Measurements from ENCODE around the gene SERGEF.

Gene SERGEF

DNA sequence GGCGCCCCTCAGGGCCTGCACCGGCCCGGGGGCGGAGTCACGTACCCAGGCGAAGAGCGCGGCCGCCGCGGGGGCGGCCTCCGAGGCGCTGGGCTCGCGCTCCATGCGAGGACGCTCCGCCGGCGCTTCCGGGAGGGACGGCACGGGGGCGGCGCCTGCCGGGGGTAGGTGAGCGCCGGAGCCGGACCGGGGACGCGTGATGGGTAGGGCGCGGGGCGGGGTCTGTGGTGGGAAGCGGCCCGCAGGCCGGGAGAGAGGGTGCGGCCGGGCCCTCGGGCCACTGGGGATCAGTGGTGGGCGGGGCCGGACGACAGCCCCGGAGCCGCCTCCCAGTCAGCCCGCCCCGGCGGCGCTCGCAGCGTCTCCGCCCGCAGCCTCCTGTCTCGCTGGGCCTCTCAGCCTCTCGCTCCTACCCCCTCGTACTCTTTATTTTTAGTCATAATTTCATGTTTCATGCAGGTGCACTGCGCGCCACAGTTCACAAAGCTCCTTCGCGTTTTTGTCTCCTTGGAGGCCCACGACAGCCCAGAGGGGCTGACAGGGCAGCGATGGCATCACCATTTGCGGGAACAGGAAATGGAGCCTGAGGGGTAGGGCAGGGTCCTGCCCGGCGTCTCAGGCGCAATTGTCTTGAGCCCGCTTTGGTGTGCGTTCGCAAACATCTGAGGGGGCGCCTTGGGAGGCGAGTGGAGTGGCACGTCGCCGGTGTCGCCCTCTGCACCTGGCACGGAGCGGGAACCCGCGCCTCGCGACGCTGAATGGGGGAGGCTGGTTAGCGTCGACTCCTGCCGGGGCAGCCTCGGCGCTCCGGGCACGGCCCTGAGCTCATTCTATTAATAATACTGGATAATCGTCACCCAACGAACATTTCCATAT is at the start of gene SERGEF:
Gene SERGEF, minus strand, starts transcription at position 142 of the 876 bp plus-strand sequence. Its CDS starts 37 bp downstream, at position 105.
- DNase-seq (ENCODE audit: low read depth in 2 of 2): peak; percentile 91 to 94

DNA sequence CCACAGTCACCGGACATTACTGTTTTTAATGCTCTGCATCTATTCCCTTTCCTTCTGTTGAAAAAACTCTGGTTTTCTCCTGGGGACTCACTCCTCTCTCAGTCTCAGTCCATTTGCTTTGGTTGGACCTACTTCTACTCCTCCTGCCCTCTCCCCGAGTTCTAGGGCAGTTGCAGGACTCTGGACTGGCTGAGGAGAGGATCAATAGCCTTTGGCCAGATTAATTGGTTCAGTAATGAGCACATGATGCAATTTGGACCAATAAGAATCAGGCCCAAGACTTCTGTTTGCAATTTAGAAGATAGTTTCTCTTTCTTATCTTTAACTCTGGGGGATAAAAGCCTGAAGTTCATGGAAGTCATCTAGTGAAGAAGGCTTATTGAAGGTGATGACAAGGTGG is 48.5 kb upstream of the SERGEF start:
- no peak for DNase-seq (ENCODE audit: low read depth in 2 of 2)

DNA sequence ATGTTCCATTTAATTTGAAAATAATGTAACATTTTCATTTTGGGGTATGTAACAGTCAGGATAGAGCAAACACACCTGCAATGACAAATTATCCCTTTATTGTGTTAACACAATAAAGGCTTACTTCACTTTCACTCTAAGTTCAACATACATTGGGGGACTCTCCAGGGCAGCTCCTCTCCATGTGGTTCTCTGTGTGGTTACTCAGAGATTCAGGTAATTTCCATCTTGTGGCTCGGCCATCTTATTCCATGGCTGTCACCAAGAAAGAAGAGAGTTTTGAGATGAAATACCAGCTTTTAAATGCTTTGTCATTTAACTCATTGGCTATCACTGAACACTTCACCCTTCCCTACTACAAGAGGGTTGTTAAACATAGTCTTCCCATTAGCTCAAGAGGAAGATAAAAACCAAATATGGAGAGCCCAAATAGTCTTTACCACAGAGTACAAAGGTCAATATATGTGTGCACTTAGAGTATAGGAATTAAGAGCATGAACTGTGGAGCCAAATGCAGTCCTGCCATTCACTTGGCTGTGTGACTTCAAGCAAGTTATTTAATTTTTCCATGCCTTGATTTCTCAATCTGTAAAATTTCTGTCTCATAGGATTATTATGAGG is 43.8 kb upstream of the SERGEF start:
- DNase-seq (ENCODE audit: low read depth in 2 of 2): no peak

DNA sequence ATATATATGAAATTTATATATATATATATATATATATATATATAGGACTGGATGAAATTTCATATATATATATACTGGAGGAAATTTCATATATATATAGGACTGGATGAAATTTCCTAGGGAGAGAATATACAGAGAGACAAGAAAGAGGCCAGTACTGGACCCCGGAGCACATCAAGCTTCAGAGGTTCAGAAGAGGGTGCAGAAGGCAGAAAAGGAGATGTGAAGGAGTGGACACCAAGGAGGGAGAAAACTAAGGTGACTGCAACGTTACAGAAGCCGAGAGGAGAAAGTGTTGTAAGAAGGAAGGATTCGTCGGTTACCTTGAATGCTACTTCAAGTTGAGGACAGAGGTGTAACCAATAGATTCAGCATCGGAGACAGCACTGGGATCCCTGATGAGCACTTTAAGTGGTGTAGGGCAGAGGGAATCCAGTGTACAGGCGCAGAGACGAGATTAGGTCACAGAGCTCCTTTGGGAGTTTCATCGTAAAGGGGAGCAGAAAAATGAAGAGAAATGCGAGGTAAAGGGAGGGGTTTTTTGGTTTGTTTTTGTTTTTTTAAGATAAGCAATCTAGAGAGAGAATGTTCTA is 41.8 kb upstream of the SERGEF start:
- DNase-seq (ENCODE audit: low read depth in 2 of 2): no peak

DNA sequence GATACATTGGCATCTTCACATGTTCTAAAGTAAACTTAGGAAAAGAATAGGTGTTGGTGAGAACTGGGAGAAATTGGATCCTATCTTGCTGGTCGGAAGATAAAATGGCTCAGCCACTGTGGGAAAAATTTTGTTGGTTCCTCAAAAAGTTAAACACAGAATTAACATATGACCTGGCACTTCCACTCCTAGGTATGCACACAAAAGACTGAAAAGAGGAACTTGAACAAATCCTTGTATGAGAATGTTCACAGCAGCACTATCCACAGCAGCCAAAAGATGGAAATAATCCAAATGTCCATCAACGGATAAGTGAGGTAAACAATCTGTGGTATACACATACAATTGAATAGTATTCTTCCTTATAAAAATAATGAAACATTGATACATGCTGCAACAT is 38.0 kb upstream of the SERGEF start:
- no peak for DNase-seq (ENCODE audit: low read depth in 2 of 2)

DNA sequence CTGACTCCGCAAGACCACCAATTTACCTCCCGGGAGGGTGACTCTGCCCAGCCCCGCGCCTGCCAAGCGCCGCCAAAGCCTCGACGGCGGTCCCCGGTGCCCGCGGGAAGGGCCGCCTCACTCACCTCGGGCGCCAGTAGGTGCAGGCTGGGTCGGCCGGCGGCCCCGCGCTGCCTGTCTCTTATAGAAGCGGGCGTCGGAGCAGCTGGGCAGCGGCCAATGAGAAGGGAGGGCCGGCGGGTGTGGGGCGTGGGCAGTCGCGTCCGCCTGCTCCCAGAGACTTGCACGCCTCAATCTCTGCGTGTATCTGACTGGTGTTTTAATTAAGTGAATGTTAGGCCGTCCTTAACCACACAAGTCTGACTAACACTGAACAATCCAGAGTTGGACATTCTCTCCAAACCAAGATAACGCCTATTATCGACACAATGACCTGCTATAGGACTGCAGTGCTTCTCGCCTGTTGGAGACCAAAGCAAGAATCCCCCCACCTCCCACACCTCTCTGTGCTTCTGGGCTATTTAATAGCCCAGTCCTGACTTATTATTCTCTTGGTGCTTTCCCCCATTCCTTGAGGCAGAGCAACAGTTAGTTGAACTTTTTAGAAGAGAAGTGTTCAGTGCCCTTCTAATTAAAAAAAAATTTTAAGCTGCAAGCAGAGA is 33.4 kb upstream of the SERGEF start, which contains the start of gene TPH1:
Gene TPH1, minus strand, starts transcription at position 154 of the 662 bp plus-strand sequence. CDS start 5,507 bp downstream, outside the sequence.
- no peak for DNase-seq (ENCODE audit: low read depth in 2 of 2)

DNA sequence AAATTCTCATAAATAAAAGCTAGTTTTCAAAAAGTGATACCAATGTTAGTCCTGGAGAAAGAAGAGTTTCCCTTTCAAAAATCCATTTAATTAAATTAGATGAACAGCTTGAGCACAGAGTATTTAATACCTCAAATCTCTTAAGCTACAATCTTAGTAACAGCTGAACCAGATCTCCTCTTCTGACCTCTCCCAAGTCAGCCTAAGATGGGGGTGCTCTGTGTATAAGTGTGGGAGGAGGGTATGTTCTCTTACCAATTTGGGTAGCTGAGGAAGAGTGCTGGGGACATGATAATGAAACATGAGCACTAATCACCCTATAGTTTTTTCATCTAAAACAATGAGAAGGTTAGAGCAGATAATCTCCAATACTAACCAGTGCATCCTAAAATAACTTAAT is 23.6 kb upstream of the SERGEF start:
- no peak for DNase-seq (ENCODE audit: low read depth in 2 of 2)

DNA sequence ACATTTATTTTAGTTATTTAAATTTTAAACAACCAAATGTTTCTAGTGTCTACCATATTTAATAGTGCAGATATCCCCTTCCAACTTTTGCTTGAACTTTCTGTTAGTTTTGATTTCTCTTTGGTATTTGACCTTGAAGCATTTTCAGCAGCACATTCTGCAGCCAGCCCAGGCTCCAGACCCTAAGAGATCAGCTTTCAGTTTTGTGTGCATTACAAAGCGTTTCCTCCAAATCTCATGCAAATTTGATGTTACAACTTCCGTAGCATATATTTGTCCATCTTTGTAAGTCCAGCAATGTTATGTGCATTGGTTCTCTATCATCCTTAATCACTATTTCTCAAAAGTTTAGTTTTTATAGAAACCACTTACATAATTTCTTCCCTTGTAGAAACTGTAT is 14.6 kb upstream of the SERGEF start:
- DNase-seq (ENCODE audit: low read depth in 2 of 2): no peak

DNA sequence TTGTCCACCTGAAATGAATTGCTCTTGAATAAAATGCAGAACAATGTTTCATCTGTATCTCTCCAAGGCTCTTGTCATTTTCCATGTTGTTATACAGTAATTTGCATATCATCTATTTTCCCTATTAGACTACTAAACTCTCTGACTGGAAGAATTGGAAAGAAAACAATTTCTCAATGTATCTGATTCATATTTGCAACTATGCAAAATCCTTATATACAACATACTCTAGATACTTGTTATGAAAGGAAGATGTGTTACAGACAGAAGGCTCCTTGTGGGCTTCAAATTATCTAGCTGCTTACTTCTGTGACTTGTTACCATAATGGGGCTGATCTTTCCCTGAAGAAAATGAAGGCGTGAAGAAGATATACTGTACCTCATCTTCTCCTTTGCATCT is 9.6 kb upstream of the SERGEF start:
- DNase-seq (ENCODE audit: low read depth in 2 of 2): no peak

DNA sequence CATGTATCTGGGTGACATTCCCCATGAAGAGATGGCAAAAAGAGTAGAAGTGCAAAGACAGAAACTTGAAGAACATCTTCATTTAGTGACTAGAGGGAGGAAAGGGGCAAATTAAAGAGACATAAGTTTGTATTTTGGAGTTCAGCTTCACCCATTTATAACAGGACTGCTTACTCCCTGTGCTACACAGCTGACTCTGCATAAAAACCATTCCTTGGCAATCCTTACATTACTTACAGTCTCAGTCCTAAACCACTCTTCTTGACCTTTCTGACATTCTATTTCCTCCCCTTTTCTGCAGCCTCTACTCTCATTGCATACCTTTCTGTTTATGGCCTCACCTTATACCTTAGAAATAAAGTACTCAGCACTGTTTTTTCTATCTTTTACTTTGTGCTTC is 6.8 kb upstream of the SERGEF start:
- no peak for DNase-seq (ENCODE audit: low read depth in 2 of 2)

DNA sequence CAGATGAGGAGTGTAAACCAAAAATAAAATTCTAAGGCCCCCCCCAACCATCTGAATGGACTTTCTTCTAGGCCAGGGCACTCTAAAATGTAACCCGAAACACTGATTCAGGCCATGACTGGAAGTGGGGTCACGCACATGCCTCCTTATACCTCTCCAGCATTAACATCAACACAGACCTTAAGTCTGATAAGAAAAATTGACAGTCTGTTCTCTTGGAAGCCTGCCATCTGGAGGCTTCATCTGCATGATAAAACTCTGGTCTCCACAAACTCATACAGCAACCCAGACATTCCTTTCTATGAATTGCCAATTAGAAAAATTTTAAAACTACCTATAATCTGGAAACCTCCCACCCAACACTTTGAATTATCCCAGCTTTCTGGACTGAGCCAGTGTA is 3.9 kb upstream of the SERGEF start:
- DNase-seq (ENCODE audit: low read depth in 2 of 2): no peak

DNA sequence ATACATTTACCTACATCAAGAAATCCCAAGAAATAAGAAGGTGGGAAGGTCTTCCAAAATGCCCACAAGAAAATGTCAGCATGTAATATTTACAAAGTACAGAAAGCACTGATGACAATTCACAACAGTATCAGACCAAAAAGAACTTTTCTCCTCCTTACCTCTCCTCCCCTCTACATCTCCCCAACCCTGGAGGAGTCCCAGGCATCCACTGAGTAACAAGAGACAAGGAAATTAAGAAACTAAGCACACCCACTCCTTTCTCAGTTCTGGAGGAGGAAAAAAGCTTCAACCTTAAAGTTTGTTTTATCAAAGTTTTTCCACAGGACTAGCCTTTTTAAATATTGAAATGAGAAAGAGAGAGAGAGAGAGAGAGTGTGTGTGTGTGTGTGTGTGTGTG is 2.0 kb upstream of the SERGEF start:
- no peak for DNase-seq (ENCODE audit: low read depth in 2 of 2)

DNA sequence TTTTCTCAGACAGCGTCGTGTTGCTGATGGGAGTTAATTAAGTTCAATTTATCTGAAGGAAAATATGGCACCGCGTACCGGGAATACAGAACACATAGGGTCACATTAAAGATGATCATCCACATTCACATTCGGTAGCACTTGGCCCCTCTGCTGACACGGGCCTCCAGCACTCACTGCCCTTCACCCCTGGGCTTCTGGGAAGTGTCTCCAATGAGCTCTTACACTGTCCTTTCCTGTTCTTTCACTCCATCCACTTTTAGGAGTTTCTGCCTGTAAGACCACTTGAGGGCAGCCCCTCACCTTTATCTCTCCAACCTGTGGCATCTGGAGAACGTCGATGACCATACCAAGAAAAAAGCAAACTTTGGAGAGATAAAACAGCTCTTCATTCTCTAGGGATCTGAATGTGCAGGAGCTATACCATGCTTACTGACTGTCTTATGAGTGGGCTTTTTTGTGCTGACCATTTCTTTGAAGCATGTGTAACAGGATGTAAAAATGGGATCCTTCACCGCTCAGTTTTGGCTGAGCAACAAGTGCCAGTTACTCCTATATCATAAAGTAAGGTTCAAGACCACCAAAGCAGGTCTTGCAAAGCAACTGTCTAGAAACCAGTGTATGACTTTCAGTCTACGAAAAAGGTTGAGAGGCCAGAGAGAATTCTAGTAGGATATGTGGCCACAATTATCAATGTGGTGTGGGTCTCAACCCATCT is 1.1 kb upstream of the SERGEF start:
- DNase-seq (ENCODE audit: low read depth in 2 of 2): peak in 1 of 2 donors; percentile 4

DNA sequence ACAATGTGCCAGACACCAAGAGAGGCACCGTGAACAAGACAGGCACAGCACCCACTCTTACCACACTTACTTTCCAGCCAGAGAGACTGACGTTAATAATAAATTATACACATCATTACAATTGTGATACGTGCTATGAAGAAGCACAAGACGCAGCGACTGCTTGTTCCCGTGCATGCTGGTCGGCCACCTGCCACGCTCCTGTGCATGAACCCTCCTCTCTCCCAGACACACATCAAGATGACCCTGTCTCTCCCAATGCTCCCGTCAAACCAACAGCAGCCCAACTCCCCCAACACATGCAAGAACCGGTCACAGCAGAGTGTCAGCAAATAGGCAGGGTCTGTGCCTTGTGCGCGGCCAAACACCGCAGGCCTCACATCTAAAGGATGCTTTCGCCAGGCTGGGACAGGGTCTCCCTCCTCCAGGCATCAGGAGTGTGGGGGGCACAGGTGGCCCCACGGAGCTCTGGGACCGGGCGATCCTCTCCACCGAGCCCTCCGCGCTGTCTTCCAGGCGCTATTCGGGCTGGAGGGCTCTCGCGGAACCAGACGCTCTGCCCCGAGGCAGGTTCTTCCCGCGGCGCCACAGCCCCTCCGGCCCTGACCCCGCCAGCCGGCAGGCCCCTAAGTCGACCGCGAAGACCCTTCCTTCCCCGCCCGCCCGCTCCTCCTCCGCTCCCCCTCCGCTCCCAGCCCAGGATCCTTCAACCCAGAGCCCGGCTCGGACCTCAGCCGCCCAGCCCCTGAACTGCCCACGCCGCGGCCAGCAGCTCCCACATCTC is 533 bp downstream of the SERGEF start:
- peak in 1 of 2 donors; percentile 8 for DNase-seq (ENCODE audit: low read depth in 2 of 2)

DNA sequence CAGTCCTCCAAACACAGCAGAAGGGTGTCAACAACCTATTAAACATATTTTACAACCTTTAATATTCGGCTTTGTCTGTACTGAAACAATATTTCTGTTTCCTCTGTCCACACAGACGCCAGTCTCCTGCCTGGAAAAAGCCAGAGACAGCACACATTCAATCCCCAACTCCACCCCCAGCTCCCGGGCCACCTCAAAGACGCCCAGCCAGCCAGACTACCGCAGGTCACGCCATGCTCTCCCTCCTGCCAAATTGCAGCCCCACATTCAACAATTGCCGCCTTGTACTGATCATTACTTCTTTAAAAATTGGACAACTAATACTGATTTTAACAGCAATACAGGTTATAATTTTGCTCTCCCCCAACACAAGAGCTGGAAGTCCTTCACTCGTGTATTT is 1.2 kb downstream of the SERGEF start:
- no peak for DNase-seq (ENCODE audit: low read depth in 2 of 2)

DNA sequence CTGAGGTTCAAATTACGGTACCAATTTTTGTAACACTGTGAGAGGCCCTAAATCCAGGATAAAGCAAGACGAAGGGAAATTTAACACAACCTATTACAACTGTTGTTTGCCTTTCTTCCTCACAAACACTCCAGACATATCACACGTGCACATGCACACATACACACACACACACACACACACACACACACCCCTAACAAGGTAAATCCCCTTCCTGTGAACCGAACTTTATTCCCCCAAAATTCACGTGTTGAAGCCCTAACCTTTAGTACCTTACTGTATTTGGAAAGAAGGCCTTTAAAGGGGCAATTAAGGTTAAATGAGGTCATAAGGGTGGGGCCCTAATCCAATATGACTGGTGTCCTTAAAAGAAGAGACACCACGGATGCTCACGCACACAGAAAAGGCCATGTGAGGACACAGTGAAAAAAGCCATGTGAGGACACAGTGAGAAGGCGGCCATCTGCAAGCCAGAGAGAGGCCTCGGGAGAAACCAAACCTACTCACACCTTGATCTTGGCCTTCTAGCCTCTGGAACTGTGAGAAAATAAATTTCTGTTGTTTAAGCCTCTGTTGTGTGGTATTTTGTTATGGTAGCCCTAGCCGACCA is 1.8 kb downstream of the SERGEF start:
- DNase-seq (ENCODE audit: low read depth in 2 of 2): no peak

DNA sequence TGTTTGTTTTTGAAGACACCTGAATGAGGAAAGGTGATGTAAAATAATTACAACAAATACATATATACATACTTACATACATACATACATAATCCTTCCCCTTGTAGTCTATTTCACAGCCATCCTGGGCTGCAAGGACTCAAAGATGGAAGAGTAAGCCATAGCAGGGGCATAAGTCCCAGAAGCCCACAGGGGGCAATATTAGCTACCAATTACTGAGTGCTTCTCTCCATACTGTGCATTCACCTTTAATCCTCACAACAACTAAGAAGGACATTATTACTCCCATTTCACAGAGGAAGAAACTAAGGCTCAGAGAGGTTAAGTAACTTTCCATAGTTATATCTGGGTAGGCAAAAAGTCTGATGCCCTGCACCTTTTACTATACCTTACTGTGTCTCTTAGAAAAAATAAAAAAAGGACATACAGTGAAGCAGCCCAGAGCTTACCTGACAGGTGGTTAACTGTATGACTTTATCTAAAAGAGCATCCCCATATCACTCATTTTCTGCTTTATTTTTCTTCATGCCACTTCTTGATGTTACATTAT is 2.7 kb downstream of the SERGEF start:
- DNase-seq (ENCODE audit: low read depth in 2 of 2): no peak

DNA sequence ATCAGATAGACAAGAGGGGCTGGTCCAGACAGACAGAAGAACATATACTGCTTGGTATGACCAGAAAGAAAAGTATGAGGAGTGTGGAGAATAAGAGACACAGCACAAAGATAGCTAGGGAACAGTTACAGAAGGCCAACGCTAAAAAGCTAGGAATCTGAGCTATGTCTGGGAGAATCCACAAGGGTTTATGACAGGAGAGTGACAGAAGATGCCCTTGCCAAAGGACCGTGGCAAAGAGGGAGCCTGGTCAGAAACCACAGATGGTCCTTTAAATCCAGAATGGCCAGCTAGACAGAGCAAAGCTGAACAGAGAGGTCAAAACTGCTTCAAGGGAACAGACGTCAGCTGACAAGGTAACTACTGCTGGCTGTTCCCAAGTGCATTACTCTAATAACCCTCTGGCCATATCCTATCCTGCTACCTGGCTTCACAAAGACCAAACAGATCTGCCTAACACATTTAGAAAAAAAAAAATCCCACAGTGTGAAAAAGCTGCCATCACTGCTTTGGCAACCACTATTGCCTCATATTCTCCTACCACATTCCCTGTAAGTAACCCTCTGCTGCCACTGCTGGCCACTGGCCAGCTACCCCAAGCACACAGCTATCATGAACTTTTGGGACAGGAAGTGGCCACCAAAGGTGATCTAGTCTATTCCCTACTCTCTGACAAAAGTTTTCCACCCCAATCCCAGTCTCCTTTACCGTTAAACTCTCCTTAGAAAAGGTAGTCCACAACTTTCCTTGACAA is 7.3 kb downstream of the SERGEF start:
- no peak for DNase-seq (ENCODE audit: low read depth in 2 of 2)

DNA sequence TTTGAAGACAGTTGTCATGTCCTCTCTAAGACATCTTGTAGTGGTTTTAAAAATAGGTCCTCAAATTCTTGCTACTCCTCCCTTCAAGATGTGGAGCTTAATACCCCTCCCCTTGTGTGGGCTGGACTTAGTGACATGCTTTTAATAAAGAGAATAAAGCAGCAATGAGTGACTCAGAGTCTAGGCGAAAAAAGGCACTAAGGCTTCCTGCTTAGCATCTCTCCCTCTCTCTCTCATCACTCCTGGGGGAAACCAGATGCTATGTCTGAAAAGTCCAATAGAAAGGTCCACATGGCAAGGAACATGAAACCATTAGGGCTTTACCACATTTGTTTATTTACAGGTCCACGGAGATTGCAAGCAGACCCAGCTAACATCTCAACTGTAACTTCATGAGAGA is 11.7 kb downstream of the SERGEF start:
- no peak for DNase-seq (ENCODE audit: low read depth in 2 of 2)

Data from stimulated activated CD4-positive, alpha-beta T cell treated with anti-CD3 and anti-CD28 coated beads, Interleukin-4, amount 100 ng/mL, for 48 hours (primary cell).